GM18511 (cell line): ENCODE measurements around the gene HSBP1L1.
"Not testable (repeated sequence)": the region's sequence is repeated elsewhere in the genome, so short reads cannot be mapped to it uniquely, and the experiment has no call there.

ENCODE experiments used
- ATAC-seq: cut with Tn5 transposase; IDR thresholded peaks from one replicate; pipeline ENCODE4 v1.9.1; 2021; ENCODE audit warnings: mild to moderate bottlenecking, moderate library complexity; ENCODE audit not compliant: unreplicated experiment

HSBP1L1 gene

DNA sequence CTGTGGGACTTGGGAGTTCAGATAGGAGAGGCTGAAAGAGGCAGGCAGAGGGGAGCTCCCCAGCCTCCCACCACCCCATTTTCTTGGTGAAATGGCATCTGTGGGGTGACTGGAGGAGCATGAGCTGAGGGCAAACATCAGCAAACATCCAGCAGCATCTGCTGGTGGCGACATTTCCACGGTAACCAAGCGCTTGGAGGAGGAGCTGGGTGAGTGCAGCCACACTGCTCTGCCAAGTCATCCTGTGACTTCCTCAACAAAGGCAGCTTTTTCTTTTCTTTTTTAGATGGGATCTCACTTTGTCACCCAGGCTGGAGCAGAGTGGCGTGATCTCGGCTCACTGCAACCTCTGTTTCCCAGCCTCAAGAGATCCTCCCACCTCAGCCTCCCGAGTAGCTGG lies 18.3 kb downstream of the HSBP1L1 start:
- no peak for ATAC-seq

DNA sequence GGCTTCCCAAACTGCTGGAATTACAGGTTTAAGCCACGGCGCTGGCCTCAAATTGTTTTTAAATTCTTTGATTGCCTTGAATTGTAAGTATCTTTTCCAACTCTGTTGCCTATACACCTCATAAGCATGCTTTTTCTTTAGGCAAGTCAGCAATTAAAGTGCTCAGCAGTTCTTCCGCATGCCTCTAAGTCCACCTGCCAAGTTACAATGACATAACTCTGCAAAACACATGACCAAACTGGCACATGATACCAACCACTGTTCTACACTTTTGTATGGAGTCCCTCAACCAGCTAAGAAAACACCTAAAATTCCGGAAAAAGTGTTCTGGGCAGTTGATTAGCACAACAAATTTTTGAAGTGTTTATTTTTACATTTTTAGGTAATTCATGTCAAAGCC lies 18.8 kb downstream of the HSBP1L1 start:
- ATAC-seq, result no peak

DNA sequence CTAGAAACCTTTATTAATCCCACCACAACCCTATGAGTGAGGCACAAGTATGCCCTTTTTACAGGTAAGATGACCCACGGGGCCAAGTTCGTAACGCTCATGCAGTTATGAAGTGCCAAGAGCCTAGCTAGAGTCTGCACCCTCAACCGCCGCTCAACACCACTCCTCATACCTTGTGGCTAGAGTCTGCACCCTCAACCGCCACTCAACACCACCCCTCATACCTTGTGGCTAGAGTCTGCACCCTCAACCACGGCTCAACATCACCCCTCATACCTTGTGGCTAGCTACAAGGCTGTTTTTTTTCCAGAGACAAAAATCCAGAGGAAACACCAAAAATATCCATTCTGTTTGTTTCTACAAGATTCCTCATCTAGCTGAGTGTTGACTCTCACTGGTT lies 19.4 kb downstream of the HSBP1L1 start:
- ATAC-seq, result no peak

DNA sequence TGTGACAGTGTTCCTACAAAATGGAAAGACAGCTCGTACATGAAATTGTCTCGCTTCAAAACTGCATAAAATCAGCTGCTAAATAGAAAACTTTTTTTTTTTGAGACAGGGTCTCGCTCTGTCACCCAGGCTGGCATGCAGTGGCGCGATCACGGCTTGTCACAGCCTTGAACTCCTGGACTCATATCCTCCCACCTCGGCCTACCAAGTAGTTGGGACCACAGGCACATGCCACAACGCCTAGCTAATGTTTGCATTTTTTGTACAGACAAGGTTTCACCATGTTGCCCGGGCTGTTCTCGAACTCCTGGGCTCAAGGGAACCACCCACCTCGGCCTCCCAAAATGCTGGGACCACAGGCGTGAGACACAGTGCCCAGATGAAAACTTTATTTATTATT lies 20.7 kb downstream of the HSBP1L1 start:
- no peak for ATAC-seq

DNA sequence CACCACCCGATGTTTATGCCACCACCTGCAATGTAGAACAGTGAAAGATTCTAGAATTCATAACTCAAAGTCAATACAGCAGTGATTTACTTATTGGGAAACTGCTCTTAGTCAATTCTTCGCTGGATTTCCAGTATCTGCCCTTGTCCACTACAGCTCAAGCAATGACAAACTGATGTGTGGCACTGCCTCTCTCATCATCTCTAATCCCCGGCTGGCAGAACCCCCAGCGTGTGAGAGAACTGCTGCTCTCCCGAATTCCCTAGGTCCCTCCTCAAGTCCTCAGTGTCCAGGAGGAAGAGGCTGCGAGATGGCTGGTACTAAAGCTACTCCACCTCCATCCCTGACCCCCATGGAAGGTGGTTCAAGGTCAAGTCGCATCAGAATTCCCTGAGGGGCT lies 22.3 kb downstream of the HSBP1L1 start:
- ATAC-seq, result no peak

DNA sequence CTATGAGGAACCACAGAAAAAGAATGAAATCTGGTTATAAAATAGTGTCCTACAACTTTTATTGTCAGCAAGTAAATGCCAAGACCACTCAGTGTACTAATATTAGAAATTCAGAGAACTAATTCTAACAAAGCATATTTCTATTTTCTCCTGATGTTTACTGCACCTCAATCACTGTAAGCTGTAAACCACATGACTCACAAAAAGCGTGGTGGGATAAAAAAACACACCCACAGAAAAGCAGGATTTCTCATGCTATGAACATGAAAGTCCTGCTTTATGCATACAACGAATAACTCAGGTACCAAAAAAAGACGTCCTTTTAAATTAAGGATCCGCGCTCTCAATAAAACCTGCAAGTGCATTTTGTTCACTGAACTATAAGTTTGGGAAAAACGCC lies 23.1 kb downstream of the HSBP1L1 start:
- no peak for ATAC-seq

DNA sequence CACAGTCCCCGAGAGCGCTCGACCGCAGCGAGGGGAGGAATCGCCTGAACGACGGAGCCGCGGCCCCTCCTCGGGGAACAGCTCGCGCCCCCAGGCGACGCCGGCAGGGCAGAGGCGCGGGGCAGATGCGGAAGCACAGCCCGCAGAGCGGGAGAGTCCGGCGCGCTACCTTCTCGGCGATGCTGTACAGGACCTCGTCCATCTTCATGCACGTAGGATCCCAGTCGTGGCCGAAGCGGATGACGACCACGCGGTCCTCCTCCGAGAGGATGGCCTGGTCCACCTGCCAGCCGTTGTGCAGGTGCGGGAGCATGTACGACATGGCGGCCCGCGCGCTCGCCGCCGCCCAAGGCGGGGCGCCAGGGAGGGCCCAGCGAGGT lies 23.6 kb downstream of the HSBP1L1 start:
- ATAC-seq, result peak; percentile 70

DNA sequence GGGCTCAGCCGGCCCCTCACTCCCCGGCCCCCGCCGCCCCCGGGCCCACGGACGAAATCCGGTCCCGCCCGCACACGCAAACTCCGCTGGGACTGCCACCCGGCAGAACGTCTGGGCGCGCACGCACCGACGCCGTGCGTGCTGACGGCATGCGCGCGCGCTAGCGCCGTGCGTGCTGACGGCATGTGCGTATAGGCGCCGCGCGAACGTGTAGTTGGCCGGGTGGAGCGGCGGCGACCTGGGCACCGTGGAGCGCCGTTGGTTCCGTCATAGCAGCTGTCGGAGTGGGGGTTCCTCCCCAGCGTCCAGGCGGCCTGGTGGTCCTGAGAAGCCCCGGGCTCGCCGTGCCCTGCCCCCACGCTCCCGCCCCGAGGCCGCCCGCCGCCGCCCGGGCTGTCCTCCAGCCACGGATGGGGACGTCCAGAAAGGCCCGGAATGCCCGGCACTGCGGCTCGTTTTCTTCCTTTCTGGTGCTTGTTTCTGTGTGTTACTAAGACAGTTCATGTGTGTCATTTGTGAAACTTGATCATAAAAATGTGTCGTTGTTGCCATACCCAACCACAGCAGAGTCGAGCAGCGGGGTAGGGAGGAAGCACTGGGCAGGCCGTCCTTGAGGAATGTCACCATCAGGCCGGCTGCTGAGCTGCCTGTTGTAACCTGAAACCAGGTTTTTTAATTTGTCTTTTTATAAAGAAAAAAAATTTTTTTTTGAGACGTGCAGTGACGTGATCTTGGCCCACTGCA lies 24.2 kb downstream of the HSBP1L1 start, which contains the start of gene TXNL4A:
Gene TXNL4A (minus strand): TSS at position 113 of the 744 bp plus-strand sequence. CDS start 171 bp downstream, outside the sequence.
- ATAC-seq, result peak; percentile 98

DNA sequence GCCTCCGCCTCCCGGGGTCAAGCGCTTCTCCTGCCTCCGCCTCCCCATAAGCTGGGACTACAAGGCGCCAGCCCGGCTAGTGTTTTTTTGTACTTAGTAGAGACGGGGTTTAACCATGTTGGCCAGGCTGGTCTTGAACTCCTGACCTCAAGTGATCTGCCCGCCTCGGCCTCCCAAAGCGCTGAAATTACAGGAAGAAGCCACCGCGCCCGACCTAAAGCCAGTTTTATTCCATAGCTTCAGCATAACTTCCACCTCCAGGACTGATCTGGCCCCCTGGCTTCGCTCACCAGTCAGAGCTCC lies 24.7 kb downstream of the HSBP1L1 start:
- ATAC-seq, result peak; percentile 4

DNA sequence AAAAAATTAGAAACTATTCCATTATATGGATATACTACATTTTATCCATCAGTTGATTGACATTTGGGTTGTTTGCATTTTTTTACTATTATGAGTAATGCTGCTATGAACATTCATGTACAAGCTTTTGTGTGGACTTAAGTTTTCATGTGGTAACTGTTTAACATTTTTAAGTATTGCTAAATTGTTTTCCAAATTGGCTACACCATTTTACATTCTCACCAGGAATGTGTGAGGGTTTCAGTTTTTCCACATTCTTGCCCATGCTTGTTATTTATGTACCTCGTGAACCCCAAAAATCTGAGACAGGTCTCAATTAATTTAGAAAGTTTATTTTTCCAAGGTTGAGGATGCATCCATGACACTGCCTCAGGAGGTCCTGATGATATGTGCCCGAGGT lies 27.1 kb downstream of the HSBP1L1 start:
- ATAC-seq, result no peak

DNA sequence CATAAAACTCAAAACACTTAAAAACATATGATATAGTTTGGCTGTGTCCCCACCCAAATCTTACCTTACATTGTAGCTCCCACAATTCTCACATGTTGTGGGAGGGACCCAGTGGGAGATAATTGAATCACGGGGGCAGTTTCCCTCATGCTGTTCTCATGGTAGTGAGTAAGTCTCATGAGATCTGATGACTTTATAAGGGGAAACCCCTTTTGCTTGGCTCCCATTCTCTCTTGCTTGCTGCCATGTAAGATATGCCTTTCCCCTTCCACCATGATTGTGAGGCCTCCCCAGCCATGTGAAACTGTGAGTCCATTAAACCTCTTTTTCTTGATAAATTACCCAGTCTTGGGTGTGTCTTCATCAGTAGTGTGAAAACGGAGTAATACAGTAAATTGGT lies 35.3 kb downstream of the HSBP1L1 start:
- ATAC-seq, result not testable (repeated sequence)

DNA sequence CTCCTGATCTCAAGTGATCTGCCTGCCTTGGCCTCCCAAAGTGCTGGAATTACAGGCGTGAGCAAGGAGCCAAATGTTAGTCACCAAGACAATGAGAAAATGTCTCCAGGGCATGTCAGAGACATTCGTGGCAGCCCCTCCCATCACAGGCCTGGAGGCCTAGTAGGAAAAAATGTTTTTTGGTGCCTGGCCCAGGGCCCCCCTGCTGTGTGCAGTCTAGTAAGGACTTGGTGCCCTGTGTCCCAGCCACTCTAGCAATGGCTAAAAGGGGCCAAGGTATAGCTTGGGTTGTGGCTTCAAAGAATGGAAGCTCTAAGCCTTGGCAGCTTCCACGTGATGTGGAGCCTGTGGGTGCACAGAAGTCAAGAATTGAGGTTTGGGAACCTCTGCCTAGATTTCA lies 36.4 kb downstream of the HSBP1L1 start:
- ATAC-seq, result no peak

DNA sequence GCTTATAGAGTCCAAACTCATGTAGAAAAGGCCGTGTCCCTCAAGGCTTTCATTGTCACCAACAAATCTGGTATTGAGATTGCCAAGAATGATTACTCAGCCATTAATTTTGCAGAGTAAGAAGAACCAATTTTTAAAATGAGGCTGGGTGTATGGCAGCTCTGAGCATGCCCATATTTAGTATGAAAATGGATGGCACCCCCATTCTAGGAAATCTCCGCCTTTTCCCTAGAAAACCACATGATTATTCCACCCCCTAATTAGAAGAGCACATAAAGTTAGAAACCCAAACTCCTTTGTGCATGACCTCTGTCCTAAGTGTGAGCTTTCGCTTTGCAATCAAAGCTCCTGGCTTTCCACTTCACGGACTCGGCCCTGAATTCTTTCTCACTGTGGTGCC lies 38.0 kb downstream of the HSBP1L1 start:
- no peak for ATAC-seq

DNA sequence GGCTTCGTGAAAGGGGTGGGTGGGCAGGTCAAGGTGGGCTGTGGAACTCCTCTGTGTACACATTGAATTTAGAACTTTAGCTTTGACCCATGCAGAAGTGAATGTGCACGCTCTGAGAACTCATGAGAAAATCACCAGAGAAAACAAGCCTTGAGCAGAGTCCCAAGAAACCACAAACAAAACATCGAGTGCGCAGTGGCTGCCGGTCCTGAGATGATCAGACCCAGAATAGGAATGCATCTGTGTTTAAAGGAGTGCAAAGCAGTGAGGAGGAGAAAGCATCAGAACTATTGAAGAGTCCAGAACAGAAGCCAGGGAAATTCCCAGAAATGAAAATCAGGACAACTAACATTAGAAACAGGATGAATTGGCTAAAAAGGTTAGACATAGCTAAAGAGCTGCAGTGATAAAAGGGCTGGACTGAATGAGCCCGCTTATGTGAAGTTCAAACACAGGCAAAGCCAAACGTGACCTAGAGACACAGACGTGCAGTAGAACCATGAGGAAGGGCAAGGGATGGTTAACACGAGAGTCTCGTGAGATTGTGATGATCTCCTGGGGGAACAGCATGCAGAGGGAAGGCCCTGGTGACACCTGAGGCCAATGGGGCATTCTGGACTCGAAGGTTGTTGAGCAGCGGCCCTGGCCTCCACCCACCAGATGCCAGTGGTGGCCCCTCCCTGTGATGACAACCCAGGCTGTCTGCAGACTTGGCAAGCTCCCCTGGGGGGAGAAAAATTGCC lies 40.3 kb downstream of the HSBP1L1 start:
- no peak for ATAC-seq

DNA sequence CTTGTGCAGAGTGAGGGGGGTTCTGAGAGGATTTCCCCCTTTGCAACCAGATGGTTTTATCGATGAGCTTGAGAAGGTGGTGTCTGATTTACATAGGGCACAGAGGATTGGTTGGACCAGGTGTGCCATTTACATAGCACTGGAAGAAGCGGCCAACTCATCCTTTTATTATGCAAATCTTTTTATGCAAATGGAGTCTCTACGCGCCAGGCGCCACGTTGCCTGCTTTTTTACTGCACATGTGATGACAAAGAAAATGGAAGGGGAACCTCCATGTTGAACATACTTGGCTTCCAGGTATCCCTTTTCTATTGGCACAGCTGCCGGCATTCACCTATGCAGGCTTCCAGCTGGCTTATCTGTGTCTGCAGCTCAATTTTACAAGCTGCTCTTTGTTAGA lies 42.3 kb downstream of the HSBP1L1 start:
- ATAC-seq, result no peak

DNA sequence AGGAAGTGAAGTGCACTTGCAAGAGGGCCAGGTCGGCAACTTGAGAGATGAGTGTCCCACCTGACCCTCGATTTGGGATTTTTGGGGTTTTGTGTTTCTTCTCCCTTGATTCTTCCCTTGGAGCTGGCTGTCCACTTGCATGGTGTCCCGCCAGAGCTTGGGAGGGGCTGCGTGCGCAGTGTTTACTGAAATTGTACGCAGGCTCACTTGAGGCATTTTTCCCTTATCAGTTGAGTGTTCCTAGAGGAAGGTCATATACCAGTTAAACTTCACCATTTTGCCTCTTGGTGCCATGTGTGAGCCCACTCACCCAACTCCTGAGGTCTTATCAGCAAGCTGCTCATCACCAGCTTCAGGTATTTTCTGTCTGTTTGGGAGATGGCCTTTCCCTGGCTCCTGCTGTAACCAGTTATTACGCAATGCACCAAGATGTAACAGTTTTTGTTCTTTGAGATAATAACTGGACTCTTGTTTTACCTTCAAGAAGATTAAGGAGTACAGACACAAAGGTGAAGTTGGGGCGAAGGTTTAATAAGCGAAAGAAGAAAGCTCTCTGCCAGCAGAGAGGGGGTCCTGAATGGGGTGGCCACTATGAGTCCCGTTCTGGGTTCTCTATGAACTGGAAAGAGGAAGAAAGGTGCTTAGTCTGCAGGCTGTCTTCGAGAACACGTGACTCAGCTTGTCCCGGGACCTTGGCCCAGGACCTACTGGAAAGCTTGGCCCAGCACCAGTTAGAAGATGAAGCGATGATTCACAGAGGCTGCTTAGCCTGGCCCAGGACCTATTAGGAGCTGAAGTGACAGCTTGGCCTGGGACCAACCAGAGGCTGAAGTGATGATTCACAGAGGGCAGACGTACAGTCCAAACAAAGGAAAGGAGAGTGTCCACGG lies 45.5 kb downstream of the HSBP1L1 start:
- ATAC-seq, result no peak

DNA sequence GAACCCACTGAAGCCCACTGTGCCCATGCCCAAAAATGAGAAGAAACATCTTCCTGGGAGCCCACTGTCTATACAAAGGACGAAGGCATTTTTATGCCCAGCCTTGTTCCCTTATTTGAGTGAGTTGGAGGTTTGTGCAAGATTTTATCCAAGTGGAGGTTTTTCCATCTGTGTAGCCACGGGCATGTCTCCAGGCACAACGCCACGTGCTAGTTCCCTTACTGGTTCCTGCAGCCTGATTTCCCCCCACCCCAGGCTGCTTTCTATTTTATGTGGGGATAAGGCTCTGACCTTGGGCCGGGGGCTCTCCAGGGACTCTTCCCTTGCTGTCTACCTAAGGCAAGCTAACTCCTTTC lies 46.1 kb downstream of the HSBP1L1 start:
- ATAC-seq, result no peak

DNA sequence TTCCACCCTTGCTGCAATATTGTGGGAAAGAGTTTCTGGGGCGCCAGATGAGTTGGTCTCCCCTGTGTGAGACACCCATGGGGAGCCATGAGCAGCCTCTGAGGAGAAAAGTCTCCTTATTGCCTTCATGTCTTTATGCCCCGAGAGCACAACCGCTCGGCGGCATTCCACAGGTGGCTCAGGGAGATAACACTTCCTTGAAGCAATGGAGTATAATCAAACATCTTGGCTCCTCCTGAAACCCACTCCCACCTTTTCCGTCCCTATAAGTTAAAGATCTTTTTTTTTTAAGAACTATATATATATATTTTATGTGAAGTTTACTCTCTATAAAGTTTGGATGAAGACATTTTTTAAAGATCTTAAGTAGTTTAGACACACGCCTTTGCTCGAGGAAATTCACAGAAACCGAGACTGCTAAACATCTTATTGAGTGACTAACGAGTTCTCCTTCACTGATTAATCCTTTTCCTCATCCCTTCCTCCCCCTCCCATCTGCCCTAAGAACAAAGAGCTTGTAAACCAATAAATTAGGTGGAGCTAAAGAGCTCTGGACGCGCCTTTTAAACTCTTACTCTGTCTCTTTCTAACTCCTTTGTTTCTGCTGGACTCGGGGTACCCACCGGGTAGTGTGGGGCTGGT lies 47.2 kb downstream of the HSBP1L1 start:
- ATAC-seq, result not testable (repeated sequence)

DNA sequence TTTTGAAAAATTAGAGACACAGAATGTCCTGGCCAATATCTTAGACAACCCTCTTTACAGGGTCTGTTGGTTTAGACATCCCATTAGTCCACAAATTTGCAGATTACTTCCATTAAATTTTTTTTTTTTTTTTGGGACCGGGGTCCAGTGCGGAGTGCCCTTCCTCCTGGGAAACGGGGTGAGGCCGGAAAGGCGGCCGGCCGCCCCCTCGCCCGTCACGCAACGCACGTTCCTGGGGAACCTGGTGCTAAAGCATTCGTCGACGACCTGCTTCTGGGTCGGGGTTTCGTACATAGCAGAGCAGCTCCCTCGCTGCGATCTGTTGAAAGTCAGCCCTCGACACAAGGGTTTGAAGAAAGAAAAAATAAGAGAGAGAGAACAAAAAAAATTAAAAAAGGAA lies 48.3 kb downstream of the HSBP1L1 start:
- ATAC-seq, result no peak
